WI38 (cell line): ENCODE results near the gene COL18A1.

Source experiments
- H3K4me3 ChIP-seq: 2 replicates; pipeline ENCODE4 v1.5.1; 2011; ENCODE audit warnings: low read depth, mild to moderate bottlenecking, control low read depth, low read length
- TF ChIP-seq, protein P1 (sequence below): IDR thresholded peaks from 2 replicates; pipeline ENCODE4 v1.5.1; 2012; ENCODE audit warnings: low read depth, mild to moderate bottlenecking, control low read depth, low read length

COL18A1 gene

DNA sequence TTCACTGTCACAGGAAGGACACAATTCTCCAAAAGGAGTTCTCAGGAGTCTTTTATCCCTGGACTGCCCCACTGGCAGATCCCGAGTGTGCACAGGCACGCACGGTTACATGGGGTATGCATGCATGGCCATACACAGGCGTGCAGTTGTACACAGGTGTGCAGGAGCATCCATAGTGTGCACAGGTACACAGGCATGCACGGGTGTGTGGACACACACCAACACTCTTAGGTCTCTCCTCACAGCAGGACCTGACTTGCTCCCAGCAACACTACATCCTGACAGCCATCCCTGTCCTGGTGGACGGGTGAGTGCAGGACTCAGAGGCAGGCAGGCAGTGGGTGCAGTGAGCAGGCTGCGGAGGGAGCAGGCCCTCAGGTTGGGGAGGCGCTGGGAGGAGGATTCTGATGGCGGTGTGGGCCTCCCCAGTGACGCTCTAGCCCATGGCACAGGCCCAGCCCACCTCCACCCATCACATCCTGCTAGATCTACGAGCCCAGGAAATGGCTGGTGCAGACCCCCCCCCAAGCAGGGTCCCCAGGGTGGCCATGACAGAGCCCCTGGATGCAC, 108.9 kb downstream of the COL18A1 start:
- no peak overlapping the region for H3K4me3 ChIP-seq
- TF ChIP-seq, protein P1, sequence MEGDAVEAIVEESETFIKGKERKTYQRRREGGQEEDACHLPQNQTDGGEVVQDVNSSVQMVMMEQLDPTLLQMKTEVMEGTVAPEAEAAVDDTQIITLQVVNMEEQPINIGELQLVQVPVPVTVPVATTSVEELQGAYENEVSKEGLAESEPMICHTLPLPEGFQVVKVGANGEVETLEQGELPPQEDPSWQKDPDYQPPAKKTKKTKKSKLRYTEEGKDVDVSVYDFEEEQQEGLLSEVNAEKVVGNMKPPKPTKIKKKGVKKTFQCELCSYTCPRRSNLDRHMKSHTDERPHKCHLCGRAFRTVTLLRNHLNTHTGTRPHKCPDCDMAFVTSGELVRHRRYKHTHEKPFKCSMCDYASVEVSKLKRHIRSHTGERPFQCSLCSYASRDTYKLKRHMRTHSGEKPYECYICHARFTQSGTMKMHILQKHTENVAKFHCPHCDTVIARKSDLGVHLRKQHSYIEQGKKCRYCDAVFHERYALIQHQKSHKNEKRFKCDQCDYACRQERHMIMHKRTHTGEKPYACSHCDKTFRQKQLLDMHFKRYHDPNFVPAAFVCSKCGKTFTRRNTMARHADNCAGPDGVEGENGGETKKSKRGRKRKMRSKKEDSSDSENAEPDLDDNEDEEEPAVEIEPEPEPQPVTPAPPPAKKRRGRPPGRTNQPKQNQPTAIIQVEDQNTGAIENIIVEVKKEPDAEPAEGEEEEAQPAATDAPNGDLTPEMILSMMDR: no peak

DNA sequence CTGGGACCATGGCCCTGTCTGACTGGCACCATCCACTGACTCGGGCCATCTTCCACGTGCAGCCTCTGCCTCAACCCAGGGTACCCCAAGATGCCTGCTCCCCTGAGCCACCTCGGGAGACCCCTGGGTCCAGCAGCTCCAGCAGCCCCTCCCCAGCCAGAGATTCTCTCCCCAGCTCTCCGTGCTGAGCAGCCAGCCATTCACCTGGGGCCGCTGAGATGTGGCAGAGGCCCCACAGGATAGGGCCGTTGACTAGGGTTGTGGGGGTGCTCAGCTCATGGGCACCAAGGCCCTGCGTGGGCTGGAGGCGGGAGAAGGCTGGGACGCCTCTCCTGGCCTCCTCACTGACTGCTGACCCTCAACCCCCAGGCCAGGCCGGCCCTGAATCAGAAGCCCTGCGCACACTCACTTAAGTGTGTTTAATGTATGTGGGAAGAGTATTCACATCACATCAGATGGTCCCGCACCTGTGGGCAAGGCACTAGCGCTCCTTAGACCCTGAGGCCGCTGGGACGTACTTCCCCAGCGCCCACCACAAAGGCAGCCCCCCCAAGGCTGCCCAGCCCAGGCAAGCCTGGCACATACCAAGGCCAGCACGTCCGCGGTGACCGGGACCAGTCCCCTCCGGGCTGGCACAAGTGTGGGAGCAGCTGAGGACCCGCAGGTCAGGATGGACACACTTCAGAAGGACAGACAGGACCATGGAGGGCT, 109.5 kb downstream of the COL18A1 start:
- no peak overlapping the region for H3K4me3 ChIP-seq
- TF ChIP-seq, protein P1: no peak

DNA sequence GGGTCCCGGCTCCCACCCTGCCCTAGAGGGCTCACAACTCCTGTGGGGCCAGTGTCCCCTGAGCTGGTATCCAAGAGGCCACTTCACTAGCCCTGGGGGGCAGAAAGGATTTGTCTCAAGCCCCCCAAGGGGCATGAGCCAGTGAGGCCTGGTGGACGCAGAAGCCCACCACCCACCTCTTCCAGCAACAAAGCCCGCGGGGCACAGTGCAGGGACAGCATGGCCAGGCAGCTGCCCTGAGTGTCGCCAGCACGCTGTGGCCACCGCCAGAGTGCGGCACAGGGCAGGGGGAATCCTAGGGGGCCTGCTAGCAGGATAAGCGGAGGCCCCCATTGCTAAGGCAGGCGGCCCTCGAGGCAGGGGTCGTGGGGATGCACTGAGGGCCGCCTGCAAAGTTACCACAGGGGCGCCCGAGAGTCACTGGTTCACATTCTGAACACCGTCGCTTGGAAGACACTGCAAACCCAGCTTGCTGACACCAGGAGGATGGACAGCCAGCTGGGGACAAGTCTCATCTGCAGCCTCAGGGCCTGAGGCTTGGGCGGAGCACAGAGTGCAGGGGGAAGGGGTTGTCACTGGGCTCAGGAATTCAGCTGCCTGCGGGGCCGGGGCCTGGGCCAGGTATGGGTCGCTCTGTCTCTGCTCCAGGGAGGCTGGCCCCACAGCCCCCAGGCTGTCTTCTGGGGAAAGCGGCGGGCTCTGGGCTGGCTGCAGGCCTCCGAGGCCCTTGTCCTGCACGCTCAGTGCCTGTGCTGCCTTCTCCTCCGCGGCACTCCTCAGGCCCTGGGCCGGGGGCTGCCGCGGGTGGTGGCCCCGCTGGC, 110.5 kb downstream of the COL18A1 start:
- H3K4me3 ChIP-seq: no peak overlapping the region
- TF ChIP-seq, protein P1: no peak

DNA sequence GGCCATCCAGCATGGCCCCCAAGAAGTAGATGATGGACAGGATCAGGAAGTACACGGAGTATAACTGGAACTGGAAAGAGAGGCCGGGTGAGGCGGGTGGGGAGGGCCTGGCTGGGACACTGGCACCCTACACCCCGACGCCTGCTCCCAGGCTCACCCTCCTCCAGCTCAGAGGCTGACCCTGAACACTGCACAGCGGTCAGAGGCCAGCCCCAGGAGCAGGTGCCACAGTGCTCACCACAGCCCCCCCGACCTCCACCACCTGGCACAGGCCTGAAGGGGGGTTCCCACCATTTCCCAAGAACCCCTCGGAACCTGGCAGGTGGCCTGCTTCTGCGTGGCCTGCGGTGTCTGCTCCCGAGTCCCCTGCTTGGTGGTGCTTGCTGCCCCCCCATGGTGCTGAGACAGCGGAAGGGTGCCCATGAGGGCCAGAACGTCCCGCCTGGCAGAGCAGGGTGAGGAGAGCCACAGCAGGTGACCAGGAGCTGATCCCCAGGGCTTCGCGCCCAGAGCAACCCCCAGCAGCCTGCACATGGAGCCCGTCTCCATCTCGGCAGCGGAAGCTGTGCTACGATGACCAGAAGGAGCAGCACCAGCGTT, 111.2 kb downstream of the COL18A1 start:
- no peak overlapping the region for H3K4me3 ChIP-seq
- TF ChIP-seq, protein P1: no peak

DNA sequence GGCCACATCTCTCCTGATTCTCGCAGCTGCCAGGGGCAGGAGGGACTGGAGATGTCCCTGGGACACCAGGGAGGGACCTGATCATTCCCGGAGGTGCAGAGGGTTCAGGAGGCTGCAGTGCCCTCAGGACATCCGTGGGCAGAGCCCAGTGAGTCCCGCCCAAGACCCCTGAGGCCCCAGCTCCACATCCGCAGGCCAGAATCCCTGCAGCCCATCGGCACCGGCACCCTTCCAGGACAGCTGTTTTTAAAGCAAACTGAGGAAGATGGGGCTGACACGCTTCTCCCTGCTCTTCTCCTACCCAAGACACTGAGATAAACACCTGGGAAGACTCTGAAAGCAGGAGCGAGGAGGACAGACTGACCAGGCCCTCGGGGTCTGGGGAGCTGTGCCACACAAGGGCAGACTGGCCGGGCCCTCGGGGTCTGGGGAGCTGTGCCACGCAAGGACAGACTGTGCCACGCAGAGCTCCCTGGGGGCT, 111.7 kb downstream of the COL18A1 start:
- H3K4me3 ChIP-seq: no peak overlapping the region
- TF ChIP-seq, protein P1: no peak

DNA sequence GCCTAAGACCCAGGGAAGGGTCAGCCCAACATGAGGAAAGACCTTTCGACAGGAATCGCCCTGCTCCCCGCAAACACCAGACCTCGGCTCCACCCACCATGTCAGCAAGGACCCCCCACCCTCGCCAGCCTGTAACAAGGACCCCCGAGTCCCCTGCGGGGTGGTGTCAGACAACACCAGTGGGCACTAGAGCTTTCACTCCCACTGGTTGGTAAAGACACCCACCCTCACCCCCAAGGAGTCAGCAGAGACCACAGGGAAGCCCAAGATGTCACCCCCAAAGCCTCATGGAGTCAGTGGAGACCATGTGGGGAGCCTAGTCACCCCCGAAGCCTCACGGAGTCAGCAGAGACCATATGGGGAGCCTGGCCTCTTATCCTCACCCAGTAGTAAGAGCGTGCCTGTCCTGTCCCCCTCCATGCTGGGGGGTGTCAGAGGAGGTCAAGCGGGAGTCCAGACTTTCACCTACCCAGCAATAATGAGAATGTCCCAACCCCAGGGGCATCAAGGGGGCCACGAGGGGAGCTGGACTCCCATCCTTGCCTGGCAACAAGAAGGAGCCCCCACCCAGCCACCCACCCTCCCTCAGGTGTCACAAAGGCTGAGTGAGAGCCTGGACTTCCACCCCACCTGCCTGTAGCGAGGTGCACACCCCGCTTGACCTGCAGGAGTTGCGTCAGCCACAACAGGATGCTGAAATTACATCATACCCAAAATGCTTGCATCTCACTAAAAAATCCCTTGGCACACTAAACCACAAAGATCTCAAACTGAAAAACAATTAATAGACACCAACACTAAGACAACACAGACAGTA, 112.5 kb downstream of the COL18A1 start:
- TF ChIP-seq, protein P1: no peak
- H3K4me3 ChIP-seq: no peak overlapping the region
